Stimulated activated naive CD8-positive, alpha-beta T cell treated with anti-CD3 and anti-CD28 coated beads, Interleukin-15, amount 100 ng/mL, for 72 hours (primary cell): ENCODE data around the gene KRT71.

Experiments
- ATAC-seq: fragments of 150-1000 bp; cut with Tn5 transposase; 2 replicates; pipeline ENCODE4 v1.10.0; 2021; ENCODE audit warnings: mild to moderate bottlenecking, moderate library complexity
- DNase-seq, 2 donors: peaks; one replicate each; pipeline ENCODE4 v3.0.0; 2021 to 2022
- H3K27ac Mint-ChIP-seq, 2 donors: one replicate each; pipeline ENCODE4 v1.8.0; 2022; ENCODE audit warnings: mild to moderate bottlenecking in 2 of 2, mixed read lengths in 2 of 2, moderate library complexity in 2 of 2
- H3K27me3 Mint-ChIP-seq: one replicate; pipeline ENCODE4 v1.8.0; 2022; ENCODE audit warnings: mixed read lengths
- H3K4me1 Mint-ChIP-seq: one replicate; pipeline ENCODE4 v1.8.0; 2022; ENCODE audit warnings: mild to moderate bottlenecking, mixed read lengths
- H3K4me3 Mint-ChIP-seq, 2 donors: one replicate each; pipeline ENCODE4 v1.8.0; 2022; ENCODE audit warnings: mild to moderate bottlenecking in 2 of 2, mixed read lengths in 2 of 2, moderate library complexity in 1 of 2
- H3K9me3 Mint-ChIP-seq, 2 donors: one replicate each; pipeline ENCODE4 v1.8.0; 2022; ENCODE audit warnings: mixed read lengths in 2 of 2

KRT71 gene

GRCh38 chr12:52522346-52523011, 30.5 kb downstream of the KRT71 start:
- DNase-seq (no peak), ATAC-seq (no peak)
- Mint-ChIP-seq H3K4me1 (peaks cover 8% of the 10 kb centered on the region), H3K27ac (no peak overlapping the region), H3K27me3 (peaks cover 16% of the 10 kb centered on the region), H3K9me3 (no peaks in the 10 kb centered on the region), H3K4me3 (no peak overlapping the region)

GRCh38 chr12:52521568-52522266, 31.2 kb downstream of the KRT71 start:
- ATAC-seq, result no peak
- DNase-seq, result no peak
- H3K27me3 Mint-ChIP-seq, result peaks cover 16% of the 10 kb centered on the region

GRCh38 chr12:52521175-52521567, 31.8 kb downstream of the KRT71 start:
- ATAC-seq, result no peak
- Mint-ChIP-seq H3K9me3 (no peaks in the 10 kb centered on the region), H3K4me1 (peaks cover 8% of the 10 kb centered on the region), H3K4me3 (no peak overlapping the region), H3K27ac (no peak overlapping the region), H3K27me3 (peaks cover 16% of the 10 kb centered on the region)
- no peak for DNase-seq

More at GRCh38 chr12:52521568-52522266, 31.2 kb downstream of the KRT71 start:
- H3K27ac Mint-ChIP-seq, result peak overlapping the region in 1 of 2 donors; percentile 84
- peaks cover 8% of the 10 kb centered on the region for H3K4me1 Mint-ChIP-seq
- H3K9me3 Mint-ChIP-seq, result no peaks in the 10 kb centered on the region
- no peak overlapping the region for H3K4me3 Mint-ChIP-seq

GRCh38 chr12:52519826-52520662, 32.9 kb downstream of the KRT71 start, which contains the start of gene KRT5:
Gene KRT5, minus strand, starts transcription at chr12:52520394. Its CDS starts 98 bp downstream, at chr12:52520296.
- peaks cover 16% of the 10 kb centered on the region for H3K27me3 Mint-ChIP-seq

GRCh38 chr12:52519387-52519703, 33.6 kb downstream of the KRT71 start:
- Mint-ChIP-seq H3K9me3 (no peaks in the 10 kb centered on the region), H3K27me3 (peaks cover 16% of the 10 kb centered on the region), H3K4me3 (no peak overlapping the region), H3K4me1 (peaks cover 8% of the 10 kb centered on the region), H3K27ac (no peak overlapping the region)
- no peak for DNase-seq
- ATAC-seq, result no peak

More at GRCh38 chr12:52519826-52520662, 32.9 kb downstream of the KRT71 start, which contains the start of gene KRT5:
- Mint-ChIP-seq H3K4me3 (no peak within 1 kb of the TSS), H3K27ac (no peak within 1 kb of the TSS), H3K9me3 (no peaks in the 10 kb centered on the region), H3K4me1 (peaks cover 8% of the 10 kb centered on the region)
- ATAC-seq (no peak), DNase-seq (no peak)

- peaks cover 16% of the 10 kb centered on the region for H3K27me3 Mint-ChIP-seq
- peaks cover 8% of the 10 kb centered on the region for H3K4me1 Mint-ChIP-seq
- peak overlapping the region in 1 of 2 donors; percentile 91 for H3K27ac Mint-ChIP-seq
- no peak overlapping the region for H3K4me3 Mint-ChIP-seq
- no peak for DNase-seq
- no peaks in the 10 kb centered on the region for H3K9me3 Mint-ChIP-seq
- ATAC-seq, result no peak
Measured at GRCh38 chr12:52518574-52519386, 34.2 kb downstream of the KRT71 start.

GRCh38 chr12:52517888-52518287, 35.1 kb downstream of the KRT71 start:
- Mint-ChIP-seq H3K27ac (no peak overlapping the region), H3K27me3 (peaks cover 16% of the 10 kb centered on the region), H3K4me3 (no peak overlapping the region), H3K4me1 (peaks cover 8% of the 10 kb centered on the region), H3K9me3 (no peaks in the 10 kb centered on the region)
- no peak for ATAC-seq
- no peak for DNase-seq

GRCh38 chr12:52517005-52517835, 35.7 kb downstream of the KRT71 start:
- Mint-ChIP-seq H3K9me3 (no peaks in the 10 kb centered on the region), H3K4me3 (no peak overlapping the region), H3K27me3 (peaks cover 10% of the 10 kb centered on the region), H3K4me1 (peaks cover 8% of the 10 kb centered on the region), H3K27ac (no peak overlapping the region)
- no peak for ATAC-seq
- DNase-seq, result no peak

GRCh38 chr12:52515927-52516831, 36.8 kb downstream of the KRT71 start:
- H3K4me1 Mint-ChIP-seq, result peaks cover under 1% of the 10 kb centered on the region

GRCh38 chr12:52515319-52515646, 37.7 kb downstream of the KRT71 start:
- Mint-ChIP-seq H3K27ac (peak overlapping the region in 1 of 2 donors; percentile 1), H3K27me3 (peaks cover under 1% of the 10 kb centered on the region), H3K9me3 (peaks cover 7 to 8% of the 10 kb centered on the region in 2 donors), H3K4me3 (no peak overlapping the region), H3K4me1 (no peaks in the 10 kb centered on the region)
- no peak for ATAC-seq
- DNase-seq, result no peak

More at GRCh38 chr12:52515927-52516831, 36.8 kb downstream of the KRT71 start:
- Mint-ChIP-seq H3K9me3 (peaks cover 6 to 7% of the 10 kb centered on the region in 2 donors), H3K4me3 (no peak overlapping the region), H3K27me3 (no peaks in the 10 kb centered on the region), H3K27ac (peak overlapping the region in 1 of 2 donors; percentile 59)
- no peak for ATAC-seq
- no peak for DNase-seq

- DNase-seq (no peak), ATAC-seq (no peak)
- no peak overlapping the region for H3K27ac Mint-ChIP-seq
- H3K4me3 Mint-ChIP-seq, result no peak overlapping the region
- no peaks in the 10 kb centered on the region for H3K4me1 Mint-ChIP-seq
- H3K27me3 Mint-ChIP-seq, result peaks cover 7% of the 10 kb centered on the region
- H3K9me3 Mint-ChIP-seq, result peaks cover 7 to 8% of the 10 kb centered on the region in 2 donors
Measured at GRCh38 chr12:52514471-52515318, 38.2 kb downstream of the KRT71 start.

- DNase-seq, result no peak
- Mint-ChIP-seq H3K9me3 (peaks cover 7 to 8% of the 10 kb centered on the region in 2 donors), H3K4me3 (no peak overlapping the region), H3K27me3 (peaks cover 9% of the 10 kb centered on the region), H3K4me1 (no peaks in the 10 kb centered on the region), H3K27ac (no peak overlapping the region)
- no peak for ATAC-seq
Measured at GRCh38 chr12:52513736-52514135, 39.2 kb downstream of the KRT71 start.

- Mint-ChIP-seq H3K9me3 (peaks cover 7 to 8% of the 10 kb centered on the region in 2 donors), H3K4me3 (no peak overlapping the region), H3K27ac (no peak overlapping the region), H3K4me1 (no peaks in the 10 kb centered on the region), H3K27me3 (peaks cover 45% of the 10 kb centered on the region)
- ATAC-seq (no peak), DNase-seq (no peak)
Measured at GRCh38 chr12:52508211-52508610, 44.7 kb downstream of the KRT71 start.
